ENCODE results near the gene PALD1. TPM values are rescaled to one million over a fixed set of nuclear protein-coding genes. Genes with fewer than 3 reads are reported as not detected.

The PALD1 gene
- total RNA-seq, 1 donor from 2014 or later: 4.1 TPM

DNA sequence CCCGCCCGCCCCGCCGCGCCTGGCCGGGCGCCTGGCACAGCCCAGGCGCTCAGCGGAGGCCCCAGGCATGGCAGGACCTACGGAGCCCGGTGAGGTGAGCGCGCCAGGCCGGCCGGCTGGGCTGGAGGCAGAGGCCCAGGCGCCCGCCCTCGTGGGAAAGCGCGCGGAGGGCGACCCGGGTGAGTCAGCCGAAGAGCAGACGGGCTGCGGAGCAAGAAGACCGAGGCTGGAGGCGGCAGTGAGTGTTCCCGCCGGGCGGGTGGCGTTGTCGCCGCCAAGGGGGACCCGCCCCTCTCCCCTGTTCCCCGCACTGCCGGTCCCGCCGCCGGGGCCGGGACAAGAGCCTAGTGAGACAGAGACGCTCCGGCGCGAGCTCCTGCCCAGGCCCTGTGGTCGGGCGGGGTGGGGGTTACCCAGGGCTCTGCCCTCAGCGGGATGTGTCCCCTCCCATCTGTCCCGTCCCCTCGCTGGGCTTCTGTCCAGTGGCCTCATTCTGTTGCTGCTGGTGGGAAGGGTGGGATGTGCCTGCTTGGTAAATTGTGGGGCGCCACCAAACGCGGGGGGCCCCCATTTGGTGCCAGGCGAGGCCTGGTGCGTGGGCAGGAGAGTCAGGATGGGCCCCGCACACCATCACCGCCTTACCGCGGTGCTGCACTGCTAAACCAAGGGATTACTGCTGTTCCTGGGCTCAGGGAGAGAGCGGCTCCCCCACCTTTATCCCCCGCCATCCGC is 20.1 kb upstream of the PALD1 start:
- peaks cover 35% of the 10 kb centered on the region for H3K4me1 Mint-ChIP-seq (ENCODE audit: low read depth)
- H3K4me3 Mint-ChIP-seq (ENCODE audit: unreplicated experiment): peak overlapping the region; percentile 49
- H3K27ac Mint-ChIP-seq (ENCODE audit: unreplicated experiment): peak overlapping the region; percentile 41
- DNase-seq (ENCODE audit: low spot score): no peak
- H3K27me3 Mint-ChIP-seq (ENCODE audit: low read depth): no peaks in the 10 kb centered on the region
- TF ChIP-seq CTCF (IDR thresholded peaks at IDR 0.05): peak; percentile 14
- H3K9me3 Mint-ChIP-seq (ENCODE audit: low read depth): no peaks in the 10 kb centered on the region
- H3K36me3 Mint-ChIP-seq (ENCODE audit: low read depth): no peaks in the 10 kb centered on the region

DNA sequence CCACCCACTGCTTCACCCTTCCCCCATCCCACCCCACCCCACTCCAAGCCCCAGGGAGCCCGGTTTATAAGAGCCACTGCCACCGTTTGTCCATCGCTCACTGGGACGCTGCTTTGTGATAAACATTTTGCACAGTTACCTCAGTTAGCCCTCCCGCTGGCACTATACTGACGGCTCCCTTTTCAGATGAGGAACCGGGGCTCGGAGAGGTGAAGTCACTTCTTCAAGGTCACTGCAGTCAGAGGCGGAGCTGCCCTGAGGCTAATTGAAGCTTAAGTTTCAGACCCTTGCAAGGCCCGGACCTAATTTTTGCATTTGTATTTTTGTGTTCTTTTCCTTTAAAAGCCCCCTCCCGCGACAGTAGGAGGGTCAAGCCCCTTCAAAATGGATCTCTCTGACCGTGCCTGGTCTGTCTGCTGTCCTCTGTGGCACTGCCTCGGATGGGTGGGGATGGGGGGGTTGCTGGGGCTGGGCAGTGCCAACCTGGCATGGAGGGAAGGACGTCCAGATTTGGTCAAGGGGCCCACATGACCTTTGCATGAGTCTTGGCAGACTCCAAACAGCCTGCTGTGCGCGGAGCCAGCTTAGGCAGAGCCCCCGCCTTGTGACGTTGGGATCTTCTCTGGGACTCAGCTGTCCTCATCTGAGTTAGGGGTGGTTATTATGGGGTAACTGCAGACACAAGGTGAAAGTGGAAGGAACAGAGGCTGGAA is 19.4 kb upstream of the PALD1 start:
- H3K27me3 Mint-ChIP-seq (ENCODE audit: low read depth): no peaks in the 10 kb centered on the region
- H3K9me3 Mint-ChIP-seq (ENCODE audit: low read depth): no peaks in the 10 kb centered on the region
- DNase-seq (ENCODE audit: low spot score): no peak
- H3K4me1 Mint-ChIP-seq (ENCODE audit: low read depth): peaks cover 35% of the 10 kb centered on the region
- H3K27ac Mint-ChIP-seq (ENCODE audit: unreplicated experiment): no peak overlapping the region
- no peak overlapping the region for H3K4me3 Mint-ChIP-seq (ENCODE audit: unreplicated experiment)
- no peaks in the 10 kb centered on the region for H3K36me3 Mint-ChIP-seq (ENCODE audit: low read depth)
- no peak for TF ChIP-seq CTCF (IDR thresholded peaks at IDR 0.05)

DNA sequence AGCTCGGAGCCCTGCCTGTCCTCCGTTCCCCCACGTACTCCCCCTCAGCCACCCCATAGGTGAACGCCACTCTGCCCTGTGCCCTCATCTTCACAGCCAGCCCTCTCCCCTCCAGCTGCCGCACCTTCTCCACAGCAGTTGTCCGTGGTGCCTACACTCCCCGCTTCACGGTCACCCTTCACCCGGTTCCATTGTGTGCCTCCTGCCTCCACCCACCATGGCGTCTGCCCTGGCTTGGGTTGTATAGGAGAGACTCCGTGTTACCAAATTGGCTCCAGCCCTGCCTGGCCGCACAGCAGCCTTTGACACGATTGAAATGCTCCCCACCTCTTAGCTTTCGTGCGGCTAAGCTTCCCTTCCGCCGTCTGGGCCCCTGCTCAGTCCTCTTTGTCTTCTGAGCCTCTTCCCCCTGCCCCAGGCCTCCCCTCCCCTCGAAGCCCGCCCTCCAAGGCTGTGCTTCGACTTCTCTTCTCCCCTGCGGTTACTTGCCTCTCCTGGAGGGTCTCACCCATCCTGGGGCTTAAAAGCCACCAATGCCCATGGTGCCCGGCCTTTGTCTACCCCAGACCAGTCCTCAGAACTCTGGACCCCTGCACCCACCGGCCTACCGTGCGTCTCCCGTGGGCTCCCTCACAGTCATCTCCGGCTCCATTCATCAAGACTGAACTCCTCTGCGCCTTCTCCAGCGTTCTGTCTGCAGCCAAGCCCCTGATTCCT is 18.6 kb upstream of the PALD1 start:
- H3K27me3 Mint-ChIP-seq (ENCODE audit: low read depth): no peaks in the 10 kb centered on the region
- H3K36me3 Mint-ChIP-seq (ENCODE audit: low read depth): no peaks in the 10 kb centered on the region
- TF ChIP-seq CTCF (IDR thresholded peaks at IDR 0.05): no peak
- peaks cover 35% of the 10 kb centered on the region for H3K4me1 Mint-ChIP-seq (ENCODE audit: low read depth)
- no peak overlapping the region for H3K4me3 Mint-ChIP-seq (ENCODE audit: unreplicated experiment)
- H3K27ac Mint-ChIP-seq (ENCODE audit: unreplicated experiment): no peak overlapping the region
- no peak for DNase-seq (ENCODE audit: low spot score)
- H3K9me3 Mint-ChIP-seq (ENCODE audit: low read depth): no peaks in the 10 kb centered on the region

DNA sequence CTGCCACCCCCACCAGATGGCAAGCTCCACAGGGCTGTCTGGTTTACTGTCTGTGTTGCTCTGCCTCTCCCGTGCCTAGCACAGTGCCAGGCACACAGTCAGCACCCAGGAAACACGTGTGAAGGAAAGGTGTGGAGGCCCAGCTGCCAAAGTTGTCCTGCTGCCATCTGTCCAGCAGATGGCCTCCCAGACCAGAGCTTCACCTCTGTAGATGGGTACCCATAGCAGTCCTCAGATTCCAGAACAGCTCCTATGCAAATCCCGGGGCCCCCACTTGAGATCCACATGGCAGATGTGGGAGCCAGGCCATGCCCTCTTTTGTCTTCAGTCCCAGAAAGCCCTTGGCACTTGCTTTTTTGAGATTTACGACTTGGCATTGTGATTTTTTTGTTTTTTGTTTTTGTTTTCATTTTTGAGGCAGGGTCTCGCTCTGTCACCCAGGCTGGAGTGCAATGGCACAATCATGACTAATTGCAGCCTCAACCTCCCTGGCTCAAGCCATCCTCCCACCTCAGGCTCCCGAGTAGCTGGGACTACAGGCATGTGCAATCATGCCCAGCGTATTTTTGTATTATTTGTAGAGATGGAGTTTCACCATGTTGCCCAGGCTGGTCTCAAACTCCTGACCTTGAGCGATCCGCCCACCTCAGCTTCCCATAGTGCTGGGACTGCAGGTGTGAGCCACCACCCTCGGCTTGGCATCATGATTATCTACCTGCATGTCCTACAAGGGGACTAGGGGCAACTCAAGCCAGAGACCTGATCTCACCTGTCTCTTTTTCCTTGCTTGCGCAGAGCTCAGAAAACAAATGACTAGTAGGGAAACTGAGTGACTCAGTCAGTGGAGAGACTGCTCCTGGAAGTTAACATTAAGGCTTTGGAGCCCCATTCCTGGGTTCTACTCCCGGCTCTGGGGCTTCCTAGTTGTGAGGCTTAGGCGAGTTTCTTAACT is 16.9 kb upstream of the PALD1 start:
- Mint-ChIP-seq H3K4me1 (ENCODE audit: low read depth) (peaks cover 33% of the 10 kb centered on the region), H3K4me3 (ENCODE audit: unreplicated experiment) (no peak overlapping the region), H3K27ac (ENCODE audit: unreplicated experiment) (no peak overlapping the region), H3K36me3 (ENCODE audit: low read depth) (no peaks in the 10 kb centered on the region), H3K27me3 (ENCODE audit: low read depth) (no peaks in the 10 kb centered on the region), H3K9me3 (ENCODE audit: low read depth) (no peaks in the 10 kb centered on the region)
- DNase-seq (ENCODE audit: low spot score): no peak
- peak; percentile 94 for TF ChIP-seq CTCF (IDR thresholded peaks at IDR 0.05)

Measured in chondrocyte (in vitro differentiated cells).